HG03442 (cell line): ENCODE measurements around the gene SDHA.

Source experiments
- ATAC-seq: cut with Tn5 transposase; IDR thresholded peaks from one replicate; pipeline ENCODE4 v1.9.1; 2021; ENCODE audit warnings: mild to moderate bottlenecking, moderate library complexity; ENCODE audit not compliant: unreplicated experiment

Gene SDHA

GRCh38 chr5:217494-218456, at the start of gene SDHA, which contains the start of gene CCDC127:
TSS of gene SDHA (plus strand) at chr5:218320. CDS start at chr5:218356, 36 bp downstream.
TSS of gene CCDC127 (minus strand) at chr5:218153. CDS start at chr5:216849, 1,304 bp downstream.
- peak; percentile 76 for ATAC-seq

- no peak for ATAC-seq
Measured at GRCh38 chr5:169071-169727, 48.9 kb upstream of the SDHA start.

- ATAC-seq = no peak
Measured at GRCh38 chr5:169728-170094, 48.4 kb upstream of the SDHA start.

GRCh38 chr5:170971-171800, 46.9 kb upstream of the SDHA start:
- no peak for ATAC-seq

- no peak for ATAC-seq
Measured at GRCh38 chr5:171801-172331, 46.3 kb upstream of the SDHA start.

- ATAC-seq = no peak
Measured at GRCh38 chr5:172421-172820, 45.7 kb upstream of the SDHA start.

GRCh38 chr5:172841-173251, 45.3 kb upstream of the SDHA start:
- ATAC-seq = no peak

GRCh38 chr5:173392-174290, 44.5 kb upstream of the SDHA start:
- ATAC-seq = no peak

GRCh38 chr5:174291-174600, 43.9 kb upstream of the SDHA start:
- ATAC-seq = no peak

- ATAC-seq = no peak
Measured at GRCh38 chr5:174876-175465, 43.1 kb upstream of the SDHA start.

GRCh38 chr5:176296-176823, 41.8 kb upstream of the SDHA start:
- no peak for ATAC-seq

- ATAC-seq = no peak
Measured at GRCh38 chr5:178110-178509, 40.0 kb upstream of the SDHA start.

GRCh38 chr5:179401-179800, 38.7 kb upstream of the SDHA start:
- no peak for ATAC-seq

GRCh38 chr5:180286-180918, 37.7 kb upstream of the SDHA start:
- no peak for ATAC-seq

- ATAC-seq = no peak
Measured at GRCh38 chr5:181160-181559, 37.0 kb upstream of the SDHA start.

GRCh38 chr5:181566-181965, 36.6 kb upstream of the SDHA start:
- no peak for ATAC-seq

- no peak for ATAC-seq
Measured at GRCh38 chr5:182126-182525, 36.0 kb upstream of the SDHA start.

GRCh38 chr5:184471-184870, 33.6 kb upstream of the SDHA start:
- no peak for ATAC-seq
